ENCODE data around the gene EVI5.
"Not testable (repeated sequence)": the region's sequence is repeated elsewhere in the genome, so short reads cannot be mapped to it uniquely, and the experiment has no call there.

The EVI5 gene

GRCh38 chr1:92791487-92792066, 6.7 kb upstream of the EVI5 start:
- no peak for DNase-seq

GRCh38 chr1:92790867-92791266, 6.0 kb upstream of the EVI5 start:
- DNase-seq = no peak

- no peak for DNase-seq
Measured at GRCh38 chr1:92790081-92790480, 5.2 kb upstream of the EVI5 start.

- DNase-seq = peak; percentile 32 to 75
Measured at GRCh38 chr1:92786111-92786901, 1.4 kb upstream of the EVI5 start.

GRCh38 chr1:92784021-92784638, 778 bp downstream of the EVI5 start:
- no peak for DNase-seq

- DNase-seq = not testable (repeated sequence)
Measured at GRCh38 chr1:92783550-92783949, 1.4 kb downstream of the EVI5 start.

GRCh38 chr1:92778376-92778775, 6.5 kb downstream of the EVI5 start:
- DNase-seq = no peak

- no peak for DNase-seq
Measured at GRCh38 chr1:92774407-92774806, 10.5 kb downstream of the EVI5 start.

- not testable (repeated sequence) for DNase-seq
Measured at GRCh38 chr1:92773749-92774148, 11.2 kb downstream of the EVI5 start.

GRCh38 chr1:92769856-92770255, 15.1 kb downstream of the EVI5 start:
- no peak for DNase-seq

GRCh38 chr1:92768915-92769314, 16.0 kb downstream of the EVI5 start:
- DNase-seq = no peak

- no peak for DNase-seq
Measured at GRCh38 chr1:92768296-92768695, 16.6 kb downstream of the EVI5 start.

- DNase-seq = no peak
Measured at GRCh38 chr1:92764116-92764515, 20.8 kb downstream of the EVI5 start.

GRCh38 chr1:92762355-92762754, 22.6 kb downstream of the EVI5 start:
- DNase-seq = no peak

GRCh38 chr1:92759361-92759760, 25.5 kb downstream of the EVI5 start:
- DNase-seq = peak in 1 of 2 donors; percentile 19

GRCh38 chr1:92756537-92756936, 28.4 kb downstream of the EVI5 start:
- DNase-seq = no peak

GRCh38 chr1:92755541-92756461, 29.1 kb downstream of the EVI5 start:
- no peak for DNase-seq

- peak; percentile 31 to 76 for DNase-seq
Measured at GRCh38 chr1:92754719-92755050, 30.2 kb downstream of the EVI5 start.

GRCh38 chr1:92754000-92754718, 30.7 kb downstream of the EVI5 start:
- DNase-seq = no peak

- DNase-seq = no peak
Measured at GRCh38 chr1:92752719-92753118, 32.2 kb downstream of the EVI5 start.

GRCh38 chr1:92749024-92749634, 35.8 kb downstream of the EVI5 start:
- DNase-seq = peak; percentile 63 to 75

GRCh38 chr1:92748138-92748537, 36.8 kb downstream of the EVI5 start:
- DNase-seq = no peak
